ENCODE results near the gene PATL2. TPM values are rescaled to one million over a fixed set of nuclear protein-coding genes. Genes with fewer than 3 reads are reported as not detected.
"Not testable (repeated sequence)": the region's sequence is repeated elsewhere in the genome, so short reads cannot be mapped to it uniquely, and the experiment has no call there.

Gene PATL2
- 0.12 TPM for polyA plus RNA-seq (2013, experiment 1 of 2; ENCODE audit: insufficient read length)
- polyA plus RNA-seq (2013, experiment 2 of 2; ENCODE audit: insufficient read length), result 0.14 TPM

DNA sequence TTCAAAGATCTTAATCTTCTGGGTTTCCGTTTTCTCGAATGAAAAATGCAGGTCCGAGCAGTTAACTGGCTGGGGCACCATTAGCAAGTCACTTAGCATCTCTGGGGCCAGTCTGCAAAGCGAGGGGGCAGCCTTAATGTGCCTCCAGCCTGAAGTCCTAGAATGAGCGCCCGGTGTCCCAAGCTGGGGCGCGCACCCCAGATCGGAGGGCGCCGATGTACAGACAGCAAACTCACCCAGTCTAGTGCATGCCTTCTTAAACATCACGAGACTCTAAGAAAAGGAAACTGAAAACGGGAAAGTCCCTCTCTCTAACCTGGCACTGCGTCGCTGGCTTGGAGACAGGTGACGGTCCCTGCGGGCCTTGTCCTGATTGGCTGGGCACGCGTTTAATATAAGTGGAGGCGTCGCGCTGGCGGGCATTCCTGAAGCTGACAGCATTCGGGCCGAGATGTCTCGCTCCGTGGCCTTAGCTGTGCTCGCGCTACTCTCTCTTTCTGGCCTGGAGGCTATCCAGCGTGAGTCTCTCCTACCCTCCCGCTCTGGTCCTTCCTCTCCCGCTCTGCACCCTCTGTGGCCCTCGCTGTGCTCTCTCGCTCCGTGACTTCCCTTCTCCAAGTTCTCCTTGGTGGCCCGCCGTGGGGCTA is at the start of gene PATL2, which contains the start of gene B2M:
Gene PATL2 (minus strand): TSS at position 228 of the 647 bp plus-strand sequence. CDS start 34,833 bp downstream, outside the sequence.
Gene B2M (plus strand): TSS at position 422 of the 647 bp plus-strand sequence. CDS start 30 bp downstream, at position 452.
- DNase-seq, result peak; percentile 96

DNA sequence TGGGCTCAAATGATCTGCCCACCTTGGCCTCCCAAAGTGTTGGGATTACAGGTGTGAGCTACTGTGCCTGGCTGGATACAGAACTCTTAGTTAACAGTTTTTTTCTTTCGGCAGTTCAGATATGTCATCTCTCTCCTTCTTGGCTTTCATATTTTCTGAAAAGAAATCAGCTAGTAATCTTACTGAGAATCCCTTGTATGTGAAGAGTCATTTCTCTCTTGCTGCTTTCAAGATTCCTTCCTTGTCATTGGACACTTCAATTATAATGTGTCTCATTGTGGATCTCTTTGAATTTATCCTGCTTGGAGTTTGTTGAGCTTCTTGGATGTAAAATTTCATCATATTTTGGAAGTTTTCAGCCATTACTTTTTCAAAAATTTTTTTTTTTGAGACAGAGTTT is 42.2 kb upstream of the PATL2 start:
- DNase-seq, result no peak

DNA sequence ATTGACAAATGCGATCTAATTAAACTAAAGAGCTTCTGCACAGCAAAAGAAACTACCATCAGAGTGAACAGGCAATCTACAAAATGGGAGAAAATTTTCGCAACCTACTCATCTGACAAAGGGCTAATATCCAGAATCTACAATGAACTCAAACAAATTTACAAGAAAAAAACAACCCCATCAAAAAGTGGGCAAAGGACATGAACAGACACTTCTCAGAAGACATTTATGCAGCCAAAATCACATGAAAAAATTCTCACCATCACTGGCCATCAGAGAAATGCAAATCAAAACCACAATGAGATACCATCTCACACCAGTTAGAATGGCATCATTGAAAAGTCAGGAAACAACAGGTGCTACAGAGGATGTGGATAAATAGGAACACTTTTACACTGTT is 32.3 kb upstream of the PATL2 start:
- not testable (repeated sequence) for DNase-seq

DNA sequence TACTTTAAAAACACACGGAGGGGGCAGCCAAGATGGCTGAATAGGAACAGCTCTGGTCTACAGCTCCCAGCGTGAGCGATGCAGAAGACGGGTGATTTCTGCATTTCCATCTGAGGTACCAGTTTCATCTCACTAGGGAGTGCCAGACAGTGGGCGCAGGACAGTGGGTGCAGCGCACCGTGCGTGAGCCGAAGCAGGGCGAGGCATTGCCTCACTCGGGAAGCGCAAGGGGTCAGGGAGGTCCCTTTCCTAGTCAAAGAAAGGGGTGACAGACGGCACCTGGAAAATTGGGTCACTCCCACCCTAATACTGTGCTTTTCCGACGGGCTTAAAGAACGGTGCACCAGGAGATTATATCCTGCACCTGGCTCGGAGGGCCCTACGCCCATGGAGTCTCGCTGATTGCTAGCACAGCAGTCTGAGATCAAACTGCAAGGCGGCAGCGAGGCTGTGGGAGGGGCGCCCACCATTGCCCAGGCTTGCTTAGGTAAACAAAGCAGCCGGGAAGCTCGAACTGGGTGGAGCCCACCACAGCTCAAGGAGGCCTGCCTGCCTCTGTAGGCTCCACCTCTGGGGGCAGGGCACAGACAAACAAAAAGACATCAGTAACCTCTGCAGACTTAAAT is 28.2 kb upstream of the PATL2 start:
- not testable (repeated sequence) for DNase-seq

DNA sequence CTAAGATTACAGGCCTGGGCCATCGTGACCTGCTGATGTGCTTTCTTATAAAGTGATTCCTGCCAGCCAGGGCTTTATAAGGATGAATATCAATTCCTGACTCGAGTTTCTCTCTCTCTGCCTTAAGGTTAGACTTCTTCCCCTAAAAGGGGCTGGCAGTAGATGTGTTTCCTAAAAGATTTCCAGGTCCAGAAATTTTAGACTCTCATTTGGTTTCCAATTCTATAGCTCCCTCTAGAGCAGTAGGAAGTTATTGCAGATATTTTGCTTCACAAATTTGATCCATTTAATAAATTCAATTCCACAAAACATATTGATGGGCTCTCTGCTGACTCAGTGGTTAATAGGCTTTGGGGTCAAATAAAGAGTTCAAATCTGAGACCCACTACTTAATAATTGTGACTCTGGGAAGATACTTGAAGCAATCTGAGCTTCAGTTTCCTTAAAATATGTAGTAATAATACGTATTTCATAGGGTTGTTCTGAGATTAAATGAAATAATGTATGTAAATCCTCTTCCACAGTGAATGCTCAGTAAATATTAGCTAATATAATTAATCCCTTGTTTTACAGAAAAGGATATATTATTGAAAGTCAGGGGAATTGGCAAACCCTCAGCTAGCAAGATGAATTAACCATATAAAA is 27.3 kb upstream of the PATL2 start:
- peak; percentile 50 for DNase-seq

DNA sequence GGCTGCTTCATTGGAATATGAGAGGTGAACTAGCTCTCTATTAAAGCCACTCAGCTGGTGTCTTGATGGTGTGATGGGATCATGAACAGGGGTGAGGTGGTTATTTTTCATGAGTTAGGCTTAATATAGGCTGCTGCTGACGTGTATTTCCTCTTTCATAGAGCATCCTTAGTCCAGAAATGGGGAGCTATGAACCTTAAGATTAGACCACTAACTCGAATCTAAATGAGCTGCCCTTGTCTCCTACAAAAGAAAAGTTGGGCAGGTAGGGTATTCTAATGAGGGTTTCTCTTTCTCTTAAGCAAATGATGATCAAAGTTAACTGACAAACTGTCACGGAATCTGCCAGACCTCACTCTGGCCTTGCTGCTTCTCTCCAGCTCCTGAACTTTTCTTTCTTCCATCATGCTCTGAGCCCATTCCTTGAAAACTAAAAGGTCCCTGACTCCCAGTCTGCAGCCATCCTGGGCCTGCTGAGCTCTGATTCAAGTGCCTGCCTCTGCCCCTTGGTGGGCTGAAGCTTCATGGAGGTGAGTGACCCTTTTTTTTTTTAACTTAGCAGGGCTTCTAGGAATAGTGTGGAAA is 25.1 kb upstream of the PATL2 start, which contains the start of gene TRIM69:
Gene TRIM69 (plus strand): TSS at position 348 of the 585 bp plus-strand sequence. CDS start 177 bp downstream, at position 525.
- no peak for DNase-seq

DNA sequence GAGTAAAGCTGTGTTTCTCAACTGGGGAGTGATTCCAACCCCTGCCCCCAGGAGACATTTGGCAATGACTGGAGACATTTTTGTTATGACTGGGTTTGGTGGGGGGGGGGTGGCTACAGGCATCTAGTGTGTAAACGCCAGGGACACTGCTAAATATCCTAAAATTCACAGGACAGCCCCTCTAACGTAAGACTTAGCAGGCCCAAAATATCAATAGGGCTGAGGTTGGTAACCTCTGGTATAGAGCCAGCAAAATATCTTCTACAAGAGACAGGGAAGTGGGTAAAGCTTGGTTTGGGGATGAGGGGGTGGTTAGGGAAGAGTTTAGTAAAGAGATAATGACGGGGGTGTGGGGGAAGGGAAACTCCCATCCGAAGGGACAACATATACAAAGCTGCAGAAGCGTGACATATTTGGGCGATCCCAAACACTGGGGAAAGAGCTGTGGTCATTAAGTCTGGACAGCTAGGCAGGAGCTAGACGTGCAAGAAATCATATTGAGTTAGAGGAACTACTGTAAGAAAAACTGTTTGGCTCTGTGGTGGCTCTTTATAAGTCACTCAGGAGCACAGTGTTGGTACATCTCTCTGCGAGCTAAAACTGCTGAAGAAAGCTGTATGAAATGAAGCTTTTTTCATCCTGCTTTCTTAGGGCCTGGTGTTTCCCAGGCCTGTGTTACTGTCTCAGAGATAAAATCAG is 24.5 kb upstream of the PATL2 start:
- no peak for DNase-seq

DNA sequence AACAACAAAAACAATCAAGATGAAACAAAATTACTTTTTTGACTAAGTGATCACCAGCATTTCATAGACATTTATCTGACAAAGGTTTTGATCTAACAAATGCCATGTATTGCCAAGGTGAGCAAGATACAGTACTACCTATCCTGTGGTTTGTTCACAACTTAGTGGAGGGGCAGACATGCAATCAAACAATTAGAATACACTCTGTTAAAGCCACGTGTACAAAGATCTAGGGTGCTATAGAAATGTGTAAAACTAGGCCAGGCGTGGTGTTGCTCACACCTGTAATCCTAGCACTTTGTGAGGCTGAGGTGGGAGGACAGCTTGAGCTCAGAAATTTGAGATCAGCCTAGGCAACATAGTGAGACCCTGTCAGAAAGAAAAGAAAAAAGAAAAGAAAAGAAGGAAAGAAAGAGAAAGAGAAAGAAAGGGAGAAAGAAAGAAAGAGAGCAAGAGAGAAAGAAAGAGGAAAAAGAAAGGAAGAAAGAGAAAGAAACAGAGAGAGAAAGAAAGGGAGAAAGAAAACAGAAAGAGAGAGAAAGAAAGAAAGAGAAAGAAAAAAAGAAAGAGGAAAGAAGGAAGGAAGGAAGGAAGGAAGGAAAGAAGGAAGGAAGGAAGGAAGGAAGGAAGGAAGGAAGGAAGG is 23.8 kb upstream of the PATL2 start:
- DNase-seq, result no peak

DNA sequence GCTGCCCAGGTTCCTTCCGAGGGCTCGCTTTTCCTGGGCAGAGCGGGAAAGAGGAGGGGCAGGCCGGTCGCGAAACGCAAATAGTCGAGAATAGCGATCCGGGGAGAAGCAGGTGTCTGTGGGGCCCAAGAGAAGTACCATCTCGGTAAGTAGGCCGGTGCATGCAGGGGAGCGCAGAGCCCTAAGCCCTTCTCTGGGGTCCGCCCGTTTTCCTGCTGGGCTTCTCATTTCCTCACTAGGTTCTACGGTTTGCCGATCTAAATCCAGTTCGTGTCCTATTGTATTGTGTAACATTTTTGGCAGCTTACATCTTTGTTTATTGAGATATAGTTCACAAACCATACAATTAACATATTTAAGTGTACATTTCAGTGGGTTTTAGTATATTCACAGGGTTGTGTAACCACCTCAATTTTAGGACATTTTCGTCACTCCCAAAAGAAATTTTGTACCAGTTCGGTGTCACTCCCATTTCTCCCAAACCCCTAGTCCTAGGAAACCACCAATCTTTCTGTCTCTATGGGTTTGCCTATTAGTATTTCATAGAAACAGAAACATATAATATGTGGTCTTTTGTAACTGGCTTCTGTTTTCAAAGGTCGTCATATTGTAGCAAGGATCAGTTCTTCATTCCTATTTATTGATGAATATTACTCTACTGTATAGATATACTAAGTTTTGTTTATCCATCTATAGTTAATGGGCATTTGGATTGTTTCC is 18.4 kb upstream of the PATL2 start:
- DNase-seq, result no peak

DNA sequence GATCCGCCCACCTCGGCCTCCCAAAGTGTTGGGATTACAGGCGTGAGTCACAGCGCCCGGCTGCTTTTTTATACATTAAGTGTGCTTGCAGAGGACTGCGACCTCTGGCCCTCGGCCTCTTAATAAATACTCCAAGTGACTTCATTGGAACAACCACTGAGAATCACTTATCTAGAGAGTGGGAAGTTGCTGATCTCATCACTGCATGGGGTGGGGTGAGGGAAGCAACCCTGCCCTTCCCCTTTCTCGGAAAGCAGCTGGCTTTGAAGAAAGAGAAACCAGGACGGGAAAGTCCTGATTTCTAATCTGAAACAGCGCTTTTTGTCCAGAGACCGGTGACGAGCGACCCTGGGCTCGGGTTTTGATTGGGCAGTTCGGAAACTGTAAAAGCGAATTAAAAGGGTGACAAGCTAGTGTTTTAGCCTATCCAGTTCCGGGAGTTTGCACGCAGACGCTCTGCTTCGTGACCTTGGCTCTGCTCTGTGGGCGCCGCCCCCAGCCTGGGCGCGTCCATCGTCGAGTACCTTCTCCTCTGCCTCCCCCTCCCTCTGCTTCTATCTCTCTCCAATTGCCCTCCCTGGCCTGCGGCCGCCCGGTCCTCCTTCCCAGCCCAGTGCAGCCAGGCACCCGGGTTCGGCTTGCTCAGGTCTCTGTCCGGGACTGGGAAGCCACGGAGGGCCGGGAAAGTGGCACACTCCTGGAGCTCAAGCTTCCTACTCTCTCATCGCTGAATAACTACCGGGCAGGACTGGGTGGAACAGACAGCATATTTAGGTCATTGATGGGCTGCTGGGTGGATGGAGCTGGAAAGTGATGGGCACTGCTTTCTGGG is 17.7 kb upstream of the PATL2 start:
- DNase-seq, result peak; percentile 98

DNA sequence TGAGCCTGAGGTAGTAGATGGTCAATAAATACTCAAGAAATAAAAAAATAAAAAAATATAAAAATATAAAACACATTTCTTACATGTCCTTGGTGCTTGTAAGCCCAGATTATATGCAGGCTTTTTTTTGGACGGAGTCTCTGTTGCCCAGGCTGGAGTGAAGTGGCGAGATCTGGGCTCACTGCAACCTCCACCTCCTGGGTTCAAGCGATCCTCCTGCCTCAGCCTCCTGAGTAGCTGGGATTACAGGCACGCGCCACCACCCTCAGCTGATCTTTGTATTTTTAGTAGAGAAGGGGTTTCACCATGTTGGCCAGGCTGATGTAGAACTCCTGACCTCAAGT is 17.1 kb upstream of the PATL2 start:
- DNase-seq, result not testable (repeated sequence)

DNA sequence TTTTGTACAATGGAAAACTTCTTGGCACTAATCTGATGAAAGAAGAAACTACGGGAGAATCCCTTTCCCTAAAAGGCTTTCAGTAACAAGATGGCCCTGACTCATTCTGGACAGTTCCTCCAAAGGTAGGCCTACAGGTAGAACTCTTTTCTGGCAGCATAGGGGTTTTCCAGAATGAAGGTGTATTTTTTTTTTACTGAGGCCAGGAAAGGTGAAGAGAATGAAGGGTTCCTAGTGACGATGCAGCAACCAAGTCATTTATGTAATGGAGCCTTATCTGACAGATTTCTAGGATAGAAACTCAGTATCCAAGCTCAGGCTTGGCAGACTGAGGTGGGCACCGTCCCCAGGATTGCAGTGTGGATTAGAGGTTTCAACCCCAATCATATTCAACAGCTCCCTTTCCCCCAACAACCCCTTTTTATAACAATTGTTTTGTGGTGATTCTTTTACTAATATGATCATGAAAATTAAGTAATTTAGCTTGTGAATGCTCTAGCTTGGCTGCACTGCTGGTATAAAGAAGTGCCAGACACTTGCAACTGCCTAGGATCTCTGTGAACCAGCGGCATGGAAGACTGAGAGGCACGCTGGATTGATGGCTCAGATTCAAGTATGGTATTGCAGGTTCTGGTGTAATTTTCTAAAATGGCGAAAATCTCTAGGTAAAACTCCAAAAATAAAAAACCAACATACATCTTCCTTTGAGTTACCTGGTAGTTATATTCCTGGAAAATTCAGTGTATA is 16.5 kb upstream of the PATL2 start:
- DNase-seq, result no peak

DNA sequence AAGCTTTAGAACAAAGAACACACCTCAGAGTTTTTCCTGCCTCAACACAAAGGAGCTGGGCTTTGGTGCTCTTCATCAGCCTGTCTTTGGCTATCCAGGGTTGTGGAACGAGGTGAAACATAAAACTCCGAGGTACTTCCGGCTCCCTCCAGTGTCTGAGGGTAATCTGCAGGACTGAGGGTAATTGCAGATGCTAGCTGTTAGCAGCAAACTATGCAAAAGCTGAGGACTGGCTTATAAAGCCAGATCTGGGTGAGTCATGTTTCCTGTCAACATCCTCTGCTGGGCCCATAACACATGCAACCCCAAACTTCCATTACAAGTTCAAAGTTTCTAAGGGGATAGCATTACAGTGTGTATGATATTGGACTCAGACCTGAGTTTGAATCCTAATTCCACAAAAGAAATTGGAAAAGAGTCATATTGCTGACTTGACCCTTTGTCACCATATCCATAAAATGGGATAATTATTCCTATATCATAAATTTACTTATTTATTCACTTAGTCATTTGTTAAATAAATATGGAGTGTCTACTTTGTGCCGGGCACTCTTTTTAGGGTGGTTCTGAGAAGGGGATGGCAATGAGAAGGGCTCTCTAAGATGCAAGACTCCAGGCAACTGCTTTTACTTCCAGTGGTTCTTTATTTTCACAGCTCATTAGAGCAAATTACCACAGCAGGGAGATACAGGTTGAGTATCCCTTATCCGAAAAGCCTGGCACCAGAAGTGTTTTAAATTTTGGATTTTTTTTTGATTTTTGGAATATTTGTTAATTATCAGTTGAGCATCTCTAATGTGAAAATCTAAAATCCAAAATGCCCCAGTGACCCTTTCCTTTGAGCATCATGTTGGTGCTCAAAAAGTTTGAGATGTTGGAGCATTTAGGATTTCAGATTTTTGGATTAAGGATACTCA is 15.7 kb upstream of the PATL2 start:
- DNase-seq, result peak; percentile 93

DNA sequence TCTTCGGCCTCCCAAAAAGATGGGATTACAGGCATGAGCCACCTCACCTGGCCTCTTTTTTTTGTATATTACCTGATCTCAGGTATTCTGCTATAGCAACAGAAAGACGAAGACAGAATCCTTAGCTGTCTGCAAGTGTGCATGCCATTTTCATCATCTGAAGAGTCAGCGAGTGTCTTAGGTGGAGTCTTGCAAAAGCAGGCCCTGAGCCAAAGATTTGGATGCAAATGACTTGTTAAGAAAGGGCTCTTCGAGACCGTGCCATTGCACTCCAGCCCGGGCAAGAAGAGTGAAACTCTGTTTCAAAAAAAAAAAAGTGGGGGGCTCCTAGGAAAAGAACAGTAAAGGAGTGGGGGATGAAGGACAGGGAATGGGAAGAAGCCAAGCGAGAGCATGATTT is 15.0 kb upstream of the PATL2 start:
- DNase-seq, result no peak

DNA sequence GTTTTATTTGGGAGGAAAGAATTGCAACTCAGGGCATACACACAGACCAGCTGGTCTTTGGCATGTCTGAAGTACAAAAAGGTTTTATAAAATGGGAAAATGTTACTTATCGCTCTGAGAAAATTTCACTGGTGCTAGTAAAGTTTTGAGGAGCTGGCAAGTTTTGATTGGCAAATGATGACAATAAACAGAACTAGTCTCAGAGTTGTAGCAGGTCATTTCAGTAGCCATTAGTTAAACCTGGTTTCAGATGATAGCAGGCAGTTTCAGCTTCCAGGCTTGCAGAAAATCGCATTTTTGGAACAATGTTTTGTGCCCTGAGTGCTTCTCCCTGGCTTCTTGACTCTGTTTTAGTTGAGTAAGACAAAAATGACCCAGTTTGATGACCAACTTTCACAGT is 10.9 kb upstream of the PATL2 start:
- no peak for DNase-seq

DNA sequence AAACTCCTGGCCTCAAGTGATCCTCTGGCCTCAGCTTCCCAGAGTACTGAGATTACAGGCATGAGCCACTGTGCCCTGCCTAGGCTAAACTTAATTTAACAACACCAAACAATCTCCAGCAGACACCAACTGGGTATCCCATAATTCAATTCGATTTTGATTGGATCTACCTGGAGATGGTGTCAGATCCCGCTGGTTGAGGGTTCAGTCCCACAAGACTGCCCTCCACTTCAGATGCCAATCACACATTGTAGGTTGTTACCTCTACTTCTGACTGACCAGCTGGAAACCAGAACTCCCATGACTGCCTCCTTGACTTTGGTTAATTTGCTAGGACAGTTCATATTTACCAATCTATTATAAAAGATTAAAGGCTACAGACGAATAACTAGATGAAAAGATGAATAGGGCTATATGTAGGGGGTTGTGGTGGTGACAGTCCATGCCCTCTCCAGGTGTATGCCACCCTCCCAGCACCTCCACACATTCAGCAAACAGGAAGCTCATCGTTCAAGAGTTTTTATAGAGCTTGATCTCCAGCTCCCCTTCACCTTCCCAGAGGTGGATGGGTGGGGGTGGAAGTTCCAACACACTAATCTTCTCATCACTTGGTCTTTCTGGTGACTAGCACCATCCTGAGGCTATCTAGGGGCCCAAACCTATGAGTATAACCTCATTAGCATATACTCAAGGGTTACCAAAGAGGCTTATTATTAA is 9.5 kb upstream of the PATL2 start:
- no peak for DNase-seq

DNA sequence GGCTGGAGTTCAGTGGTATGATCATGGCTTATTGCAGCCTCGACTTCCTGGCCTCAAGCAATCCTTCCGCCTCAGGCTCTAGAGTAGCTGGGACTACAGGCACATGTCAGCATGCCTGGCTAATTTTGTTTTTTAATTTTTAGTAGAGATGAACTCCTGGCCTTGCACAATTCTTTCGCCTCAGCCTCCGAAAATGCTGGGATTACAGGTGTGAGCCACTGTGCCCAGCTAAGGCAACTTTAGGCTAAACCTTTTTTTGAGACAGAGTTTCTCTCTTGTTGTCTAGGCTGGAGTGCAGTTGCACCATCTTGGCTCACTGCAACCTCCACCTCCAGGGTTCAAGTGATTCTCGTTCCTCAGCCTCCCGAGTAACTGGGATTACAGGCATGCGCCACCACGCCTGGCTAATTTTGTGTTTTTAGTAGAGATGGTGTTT is 8.9 kb upstream of the PATL2 start:
- not testable (repeated sequence) for DNase-seq
